Left colon (tissue), 2 donors: ENCODE measurements around the gene CDC25A. TPM values are rescaled to one million over a fixed set of nuclear protein-coding genes. Genes with fewer than 3 reads are reported as not detected.

Experiments used
- ATAC-seq: fragments of 200-7000 bp; cut with Tn5 transposase; one replicate; pipeline ENCODE4 v1.9.1; 2020; ENCODE audit warnings: mild to moderate bottlenecking, moderate library complexity
- DNase-seq, 2 donors: peaks; one replicate each; pipeline ENCODE4 v3.0.0-alpha.2; 2020
- intact Hi-C, 2 donors: fragments of 100-400 bp; cut with DNase I in 1 of 2; cut with micrococcal nuclease in 1 of 2; formaldehyde crosslinking; loops; one replicate each; pipeline versions ENCODE4 v1.11.2 to v1.14.0; 2022; cut with DNase I, micrococcal nuclease
- total RNA-seq, 2 donors: library from RNA; stranded (reverse); fragmentation: NEBNext Ultra II Directional; extraction: Animal tissue kit (Norgen Biotek cat#: 25700); gene quantifications; one replicate each; pipeline ENCODE4 v1.2.1, GENCODE V29; 2021
- donor health status: DM: no; HTN: no; CAD: no.
- donor health status: DM: yes; HTN: yes; CAD: no.

CDC25A gene
- total RNA-seq, 2 donors from 2014 or later = 4.0 to 6.6 TPM

GRCh38 chr3:48208076-48208475 lies 19.9 kb upstream of the CDC25A start:
- intact Hi-C loops = no loop called here
- ATAC-seq (no peak), DNase-seq (no peak)

DNA sequence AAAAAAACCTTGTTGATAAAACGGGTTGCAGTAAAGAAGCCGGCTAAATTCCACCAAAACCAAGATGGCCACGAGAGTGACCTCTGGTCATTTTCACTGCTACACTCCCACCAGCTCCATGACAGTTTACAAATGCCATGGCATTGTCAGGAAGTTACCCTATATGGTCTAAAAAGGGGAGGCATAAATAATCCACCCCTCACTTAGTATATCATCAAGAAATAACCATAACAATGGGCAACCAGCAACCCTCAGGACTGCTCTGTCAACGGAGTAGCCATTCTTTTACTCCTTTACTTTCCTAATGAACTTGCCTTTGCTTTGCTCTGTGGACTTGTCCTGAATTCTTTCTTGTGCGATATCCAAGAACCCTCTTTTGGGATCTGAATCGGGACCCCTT lies 14.4 kb upstream of the CDC25A start:
- DNase-seq (no peak), ATAC-seq (no peak)
- intact Hi-C loops = no loop called here

DNA sequence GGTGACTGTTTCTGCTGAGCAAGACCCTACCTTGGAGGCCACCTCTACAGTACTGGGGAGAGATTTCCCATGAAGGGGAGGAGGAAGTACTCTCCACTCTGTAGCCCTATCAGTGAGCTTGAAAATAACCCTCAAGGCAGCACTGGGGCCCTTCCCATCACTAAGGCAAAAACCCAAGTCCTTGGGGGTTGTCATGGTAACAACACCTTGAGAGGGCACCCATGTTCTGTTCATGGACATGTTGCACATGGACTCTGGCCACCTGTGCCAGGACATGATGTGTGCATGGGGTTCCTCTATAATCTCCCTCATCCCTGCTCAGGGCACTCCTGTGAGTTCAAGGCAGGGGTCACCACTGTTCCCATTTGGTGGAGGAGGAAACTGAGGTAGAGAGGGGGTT lies 10.9 kb upstream of the CDC25A start:
- intact Hi-C loops = no loop called here
- DNase-seq (no peak), ATAC-seq (no peak)

GRCh38 chr3:48196611-48197010 lies 8.4 kb upstream of the CDC25A start:
- ATAC-seq (no peak), DNase-seq (no peak)
- intact Hi-C loops = no loop called here

GRCh38 chr3:48194446-48195071 lies 6.3 kb upstream of the CDC25A start:
- intact Hi-C loops = no loop called here
- DNase-seq = peak in 1 of 2 donors; percentile 68

DNA sequence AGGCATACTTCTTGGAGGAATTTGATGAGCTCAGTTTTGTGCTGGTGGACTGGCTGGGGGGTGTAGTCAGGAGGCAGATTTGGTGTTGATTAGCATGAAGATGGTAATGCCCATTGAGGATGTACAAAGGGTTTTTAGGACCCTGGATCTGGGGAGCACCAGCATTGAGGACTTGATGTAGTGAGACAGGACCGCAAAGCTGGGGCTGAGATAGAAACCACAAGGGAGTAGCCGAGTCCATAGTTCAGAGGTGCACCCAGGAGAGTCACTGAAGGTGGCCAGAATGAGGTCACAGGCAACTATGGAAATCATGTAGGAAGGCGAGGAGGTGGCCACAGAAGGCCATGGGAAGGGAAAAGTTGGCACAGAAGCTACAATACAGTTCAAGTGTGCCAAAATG lies 2.7 kb upstream of the CDC25A start:
- intact Hi-C loops = no loop called here
- no peak for DNase-seq
- peak; percentile 20 for ATAC-seq

More at GRCh38 chr3:48194446-48195071, 6.3 kb upstream of the CDC25A start:
- ATAC-seq = peak; percentile 68

GRCh38 chr3:48189321-48189720 lies 1.1 kb upstream of the CDC25A start:
- intact Hi-C loops = no loop called here
- ATAC-seq (no peak), DNase-seq (no peak)

GRCh38 chr3:48187579-48188265 lies 495 bp downstream of the CDC25A start:
- intact Hi-C loops = no loop called here
- peak in 1 of 2 donors; percentile 79 for DNase-seq
- ATAC-seq = peak; percentile 56

DNA sequence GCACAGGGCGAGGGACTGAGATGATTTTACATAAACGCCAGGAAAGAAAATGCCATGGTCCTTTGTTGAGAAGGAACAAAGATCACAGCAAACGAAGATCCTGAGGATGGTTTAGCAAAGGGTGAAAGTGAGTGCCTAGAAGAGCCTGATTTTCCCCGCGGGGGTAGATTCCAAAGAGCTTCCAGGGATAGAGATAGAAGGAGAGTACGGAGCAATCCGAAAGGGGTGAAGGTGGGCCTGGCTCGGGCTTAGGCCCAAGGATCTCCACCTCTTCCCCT lies 977 bp downstream of the CDC25A start:
- ATAC-seq (no peak), DNase-seq (no peak)
- intact Hi-C loops = no loop called here

GRCh38 chr3:48186631-48187300 lies 1.5 kb downstream of the CDC25A start:
- intact Hi-C loops = no loop called here
- ATAC-seq (no peak), DNase-seq (no peak)

DNA sequence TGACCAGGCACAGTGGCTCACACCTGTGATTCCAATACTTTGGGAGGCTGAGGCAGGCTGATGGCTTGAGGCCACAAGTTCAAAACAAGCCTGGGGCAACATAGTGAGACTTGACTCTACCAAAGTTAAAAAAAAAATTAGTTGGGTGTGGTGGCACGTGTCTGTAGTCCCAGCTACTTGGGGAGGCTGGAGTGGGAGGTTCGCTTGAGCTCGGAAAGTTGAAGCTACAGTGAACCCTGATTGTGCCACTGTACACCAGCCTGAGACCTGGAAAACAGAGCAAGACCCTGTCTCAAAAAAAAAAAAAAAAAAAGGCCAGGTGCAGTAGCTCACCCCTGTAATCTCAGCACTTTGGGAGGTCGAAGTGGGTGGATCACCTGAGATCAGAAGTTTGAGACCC lies 3.1 kb downstream of the CDC25A start:
- intact Hi-C loops = no loop called here
- DNase-seq = no peak
- ATAC-seq = no peak

DNA sequence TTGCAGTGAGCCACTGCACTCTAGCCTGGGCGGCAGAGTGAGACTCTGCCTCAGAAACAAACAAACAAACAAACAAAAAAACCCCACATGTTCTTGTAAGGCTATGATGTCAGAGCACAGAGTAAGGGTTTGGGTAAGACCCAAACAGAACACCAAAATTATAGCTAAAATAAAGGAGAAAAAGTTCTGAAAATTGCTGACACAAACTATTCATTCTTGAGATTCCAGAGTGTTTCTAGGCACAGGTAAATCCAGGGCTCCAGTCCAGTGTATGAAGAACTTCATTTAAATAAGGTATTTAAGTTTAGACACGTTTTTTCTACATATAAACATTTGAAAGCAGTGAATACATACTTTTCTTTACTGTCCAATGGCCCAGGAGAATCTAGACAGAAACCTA lies 3.9 kb downstream of the CDC25A start:
- ATAC-seq (no peak), DNase-seq (no peak)
- intact Hi-C loops = no loop called here

- DNase-seq (no peak), ATAC-seq (no peak)
- intact Hi-C loops = no loop called here
These were observed 7.5 kb downstream of the CDC25A start for GRCh38 chr3:48180531-48181253.

DNA sequence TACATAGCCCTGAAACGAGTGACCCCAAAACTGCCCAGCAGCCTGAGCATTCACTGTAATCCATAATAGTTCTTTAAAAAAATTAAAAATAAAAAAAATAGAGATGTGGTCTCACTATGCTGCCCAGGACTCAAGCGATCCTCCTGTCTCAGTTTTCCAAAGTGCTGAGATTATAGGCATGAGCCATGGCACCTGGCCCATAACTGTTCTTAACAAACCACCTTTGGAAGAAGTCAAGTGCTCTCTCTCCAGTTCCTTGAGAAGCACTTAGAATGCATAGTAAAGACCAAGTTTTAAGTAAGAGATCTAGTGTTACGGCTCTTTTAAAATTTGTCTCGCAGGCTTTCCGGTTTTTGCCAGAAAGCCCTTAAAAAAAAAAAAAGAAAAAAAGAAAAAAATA lies 8.2 kb downstream of the CDC25A start:
- DNase-seq = no peak
- no peak for ATAC-seq
- intact Hi-C loops = no loop called here

GRCh38 chr3:48178072-48178471 lies 10.1 kb downstream of the CDC25A start:
- no peak for DNase-seq
- no peak for ATAC-seq
- intact Hi-C loops = no loop called here

- peak; percentile 30 to 61 for DNase-seq
- ATAC-seq = peak; percentile 42
- intact Hi-C loops = loop anchor here (10.0 kb wide), 2 partner anchors 323 to 333 kb away; no protein-coding TSS in a partner anchor
These were observed 30.3 kb downstream of the CDC25A start for GRCh38 chr3:48157950-48158376.

DNA sequence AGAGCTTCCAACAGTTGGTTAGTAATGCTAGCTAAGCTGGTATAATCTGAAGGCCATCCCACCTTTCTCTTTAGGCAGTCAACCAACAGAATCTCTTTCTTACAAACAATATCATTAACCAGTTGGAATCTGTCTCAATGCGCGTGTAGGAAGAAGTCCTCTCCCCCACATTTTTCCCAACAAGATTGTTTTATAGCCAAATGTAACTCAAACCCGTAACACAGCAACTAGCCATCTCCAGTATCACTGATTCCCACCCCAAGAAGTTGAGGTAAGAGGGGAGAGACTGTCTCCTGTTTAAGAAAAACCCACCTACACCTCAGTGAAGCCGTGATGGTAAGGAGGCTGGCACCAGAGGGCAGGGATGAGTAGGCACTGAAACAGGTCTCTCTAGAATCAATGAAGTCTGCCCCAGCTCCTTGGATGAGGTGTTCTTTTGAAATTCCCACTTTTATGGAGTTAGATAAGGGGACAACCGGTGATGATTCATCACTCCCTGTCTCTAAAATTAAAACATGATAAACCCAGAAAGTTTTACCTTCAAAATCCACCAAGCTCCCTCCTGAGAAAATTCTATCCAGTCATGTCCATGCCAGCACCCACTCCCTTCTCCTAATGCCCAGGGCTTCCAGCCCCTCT lies 30.9 kb downstream of the CDC25A start:
- ATAC-seq = no peak
- intact Hi-C loops = loop anchor here (10.0 kb wide), 2 partner anchors 323 to 333 kb away; no protein-coding TSS in a partner anchor

GRCh38 chr3:48156163-48156562 lies 32.1 kb downstream of the CDC25A start:
- ATAC-seq (no peak), DNase-seq (no peak)
- intact Hi-C loops = loop anchor here (10.0 kb wide), 2 partner anchors 321 to 331 kb away; no protein-coding TSS in a partner anchor

More for the DNA sequence above, 30.9 kb downstream of the CDC25A start:
- DNase-seq = no peak

GRCh38 chr3:48155122-48155521 lies 33.1 kb downstream of the CDC25A start:
- DNase-seq (no peak), ATAC-seq (no peak)
- intact Hi-C loops = loop anchor here (10.0 kb wide), 2 partner anchors 320 to 330 kb away; no protein-coding TSS in a partner anchor
